Esophagus squamous epithelium (tissue), 5 donors: ENCODE data around the gene STXBP4. TPM values are rescaled to one million over a fixed set of nuclear protein-coding genes. Genes with fewer than 3 reads are reported as not detected.

Source experiments
- DNase-seq: peaks from one replicate; lab custom pipeline; 2025; lab: John Stamatoyannopoulos, UW
- H3K27ac ChIP-seq, 4 donors: fragments of 200-600 bp; sonication (generic); one replicate each; pipeline ENCODE4 v1.5.1; 2016 to 2019; ENCODE audit warnings: mild to moderate bottlenecking in 1 of 4
- H3K27me3 ChIP-seq, 4 donors: fragments of 200-600 bp; sonication (generic); 1 replicate in 3 of 4; 2 replicates in 1 of 4; pipeline versions ENCODE4 v1.5.1 to v1.6.0; 2017 to 2021; ENCODE audit warnings: antibody characterized with exemption in 1 of 4
- H3K36me3 ChIP-seq, 3 donors: fragments of 200-600 bp; sonication (generic); one replicate each; pipeline ENCODE4 v1.5.1; 2016 to 2019
- H3K4me1 ChIP-seq, 3 donors: fragments of 200-600 bp; sonication (generic); one replicate each; pipeline ENCODE4 v1.5.1; 2017 to 2019
- H3K4me3 ChIP-seq, 4 donors: fragments of 200-600 bp; sonication (generic); 1 replicate in 3 of 4; 2 replicates in 1 of 4; pipeline ENCODE4 v1.5.1; 2016 to 2019; ENCODE audit warnings: mild to moderate bottlenecking in 2 of 4, moderate library complexity in 1 of 4
- H3K9me3 ChIP-seq, 3 donors: fragments of 200-600 bp; sonication (generic); one replicate each; pipeline ENCODE4 v1.5.1; 2016 to 2019
- CTCF ChIP-seq, 6 experiments: fragments of 450-650 bp in 4 of 6; fragments of 200-600 bp in 2 of 6; sonication (generic) in 2 of 6; IDR thresholded peaks; one replicate each; pipeline ENCODE4 v1.5.1; 2016 to 2019; ENCODE audit warnings: antibody characterized with exemption in 6 of 6, mild to moderate bottlenecking in 4 of 6, moderate library complexity in 4 of 6
- POLR2A ChIP-seq, 4 donors: fragments of 450-650 bp; IDR thresholded peaks; one replicate each; pipeline ENCODE4 v1.6.1; 2017; ENCODE audit warnings: antibody characterized with exemption in 4 of 4, mild to moderate bottlenecking in 4 of 4, moderate library complexity in 3 of 4
- WGBS, 2 donors: methylation state at CpG; one replicate each; pipeline ENCODE4 v1.1.5; 2018; 5-methylcytosine and 5-hydroxymethylcytosine counted together
- intact Hi-C: fragments of 100-400 bp; cut with DNase I; formaldehyde crosslinking; loops from one replicate; pipeline ENCODE4 v1.15.0; 2022
- total RNA-seq, 4 donors: library from RNA; depleted of rRNA; stranded (reverse); fragments of >200 nt; gene quantifications; one replicate each; pipeline ENCODE4 v1.1.0, GENCODE V29; 2016
- donor health status: DM: yes; HTN: yes; CAD: no.

STXBP4 gene
- total RNA-seq, 4 donors from 2014 or later = 0.61 to 23.5 (median 13.3) TPM

GRCh38 chr17:54947396-54947795 lies 21.2 kb upstream of the STXBP4 start:
- Histone ChIP-seq H3K4me3 (no peak overlapping the region), H3K27me3 (no peaks in the 10 kb centered on the region), H3K36me3 (peaks cover 0 to 53% (median 0%) of the 10 kb centered on the region in 3 donors), H3K27ac (no peak overlapping the region), H3K4me1 (no peaks in the 10 kb centered on the region), H3K9me3 (no peaks in the 10 kb centered on the region)
- 87% methylated on average over 2 of the region's 2 CpGs for WGBS, 2 donors
- intact Hi-C loops = no loop called here
- DNase-seq = no peak
- TF ChIP-seq POLR2A (IDR thresholded peaks at IDR 0.05) (no peak), CTCF (IDR thresholded peaks at IDR 0.05) (no peak)

- H3K4me1 ChIP-seq = no peaks in the 10 kb centered on the region
- intact Hi-C loops = no loop called here
- 51 to 65% methylated on average over 5 of the region's 5 CpGs for WGBS, 2 donors
- H3K27me3 ChIP-seq = no peaks in the 10 kb centered on the region
- no peak for DNase-seq
- H3K27ac ChIP-seq = no peak overlapping the region
- H3K4me3 ChIP-seq = no peak overlapping the region
- TF ChIP-seq CTCF (IDR thresholded peaks at IDR 0.05) = no peak
- TF ChIP-seq POLR2A (IDR thresholded peaks at IDR 0.05) = no peak
- H3K36me3 ChIP-seq = peaks cover 0 to 63% (median 0%) of the 10 kb centered on the region in 3 donors
- no peaks in the 10 kb centered on the region for H3K9me3 ChIP-seq
These were observed 20.2 kb upstream of the STXBP4 start for GRCh38 chr17:54948380-54948779.

- 72 to 82% methylated on average over 2 of the region's 2 CpGs for WGBS, 2 donors
- Histone ChIP-seq H3K4me1 (no peaks in the 10 kb centered on the region), H3K4me3 (no peak overlapping the region), H3K36me3 (peaks cover 0 to 80% (median 0%) of the 10 kb centered on the region in 3 donors), H3K9me3 (no peaks in the 10 kb centered on the region), H3K27ac (no peak overlapping the region), H3K27me3 (no peaks in the 10 kb centered on the region)
- TF ChIP-seq POLR2A (IDR thresholded peaks at IDR 0.05) (no peak), CTCF (IDR thresholded peaks at IDR 0.05) (no peak)
- DNase-seq = no peak
- intact Hi-C loops = no loop called here
These were observed 18.4 kb upstream of the STXBP4 start for GRCh38 chr17:54950116-54950515.

- DNase-seq = no peak
- no peak overlapping the region for H3K27ac ChIP-seq
- TF ChIP-seq POLR2A (IDR thresholded peaks at IDR 0.05) (no peak), CTCF (IDR thresholded peaks at IDR 0.05) (no peak)
- WGBS, 2 donors = 56 to 87% methylated on average over 1 to 3 of the region's 4 CpGs
- H3K4me1 ChIP-seq = no peaks in the 10 kb centered on the region
- H3K36me3 ChIP-seq = peaks cover 0 to 92% (median 0%) of the 10 kb centered on the region in 3 donors
- no peaks in the 10 kb centered on the region for H3K27me3 ChIP-seq
- no peak overlapping the region for H3K4me3 ChIP-seq
- intact Hi-C loops = no loop called here
- H3K9me3 ChIP-seq = no peaks in the 10 kb centered on the region
These were observed 17.3 kb upstream of the STXBP4 start for GRCh38 chr17:54951286-54951685.

GRCh38 chr17:54956791-54957190 lies 11.8 kb upstream of the STXBP4 start:
- no peak for DNase-seq
- WGBS, 2 donors = 79 to 80% methylated on average over 3 of the region's 3 CpGs
- Histone ChIP-seq H3K9me3 (no peaks in the 10 kb centered on the region), H3K36me3 (peaks cover 7 to 100% (median 8%) of the 10 kb centered on the region in 3 donors), H3K27me3 (no peaks in the 10 kb centered on the region), H3K4me3 (no peak overlapping the region), H3K4me1 (no peaks in the 10 kb centered on the region), H3K27ac (no peak overlapping the region)
- intact Hi-C loops = no loop called here
- TF ChIP-seq POLR2A (IDR thresholded peaks at IDR 0.05) = no peak
- no peak for TF ChIP-seq CTCF (IDR thresholded peaks at IDR 0.05)
